Ovary (tissue), 3 donors: ENCODE results near the gene RPRD1A.

Experiments used
- CTCF ChIP-seq, 3 donors: fragments of 450-650 bp in 2 of 3; fragments of 200-600 bp in 1 of 3; IDR thresholded peaks; one replicate each; pipeline versions ENCODE4 v1.5.1 to v1.8.0; 2016 to 2022; ENCODE audit warnings: antibody characterized with exemption in 3 of 3, mild to moderate bottlenecking in 1 of 3
- EP300 ChIP-seq: sonication (generic); formaldehyde crosslinking; IDR thresholded peaks from one replicate; pipeline ENCODE4 v1.6.1; 2017; ENCODE audit warnings: antibody characterized with exemption
- POLR2A ChIP-seq: fragments of 450-650 bp; IDR thresholded peaks from one replicate; pipeline ENCODE4 v1.6.1; 2017; ENCODE audit warnings: antibody characterized with exemption, mild to moderate bottlenecking, moderate library complexity
- donor health status: DM: no; HTN: no; CAD: no.

- TF ChIP-seq CTCF (IDR thresholded peaks at IDR 0.05) = no peak
- TF ChIP-seq EP300 = no peak
- TF ChIP-seq POLR2A = no peak
These were observed 83.5 kb downstream of the RPRD1A start for GRCh38 chr18:35983818-35984217.
